Hepatocyte (in vitro differentiated cells): ENCODE results near the gene PTPRN2.
"Not testable (repeated sequence)": the region's sequence is repeated elsewhere in the genome, so short reads cannot be mapped to it uniquely, and the experiment has no call there.

Experiments
- CTCF ChIP-seq: fragments of 200-600 bp; sonication (generic); IDR thresholded peaks from 2 replicates; pipeline ENCODE4 v1.5.1; 2016; ENCODE audit warnings: antibody characterized with exemption, mild to moderate bottlenecking; ENCODE audit not compliant: poor library complexity
- EZH2 ChIP-seq: fragments of 200-600 bp; sonication (generic); IDR thresholded peaks from 2 replicates; pipeline ENCODE4 v1.6.1; 2016; ENCODE audit warnings: antibody characterized with exemption, mild to moderate bottlenecking, borderline replicate concordance
- EZH2phosphoT487 ChIP-seq: fragments of 200-600 bp; sonication (generic); IDR thresholded peaks from one replicate; pipeline ENCODE4 v1.6.1; 2018; ENCODE audit warnings: antibody characterized with exemption, mild to moderate bottlenecking, low read depth, moderate library complexity; ENCODE audit not compliant: unreplicated experiment, severe bottlenecking

GRCh38 chr7:157701395-157702180, 886.0 kb downstream of the PTPRN2 start:
- not testable (repeated sequence) for TF ChIP-seq CTCF, EZH2, EZH2phosphoT487
